Measurements from ENCODE around the gene TEAD1.

TEAD1 gene

GRCh38 chr11:12963792-12964536 is 289.7 kb downstream of the TEAD1 start:
- in situ Hi-C loops (cut with MboI; ENCODE audit: low sequenced_read_pairs), result loop anchor here (25.0 kb wide), 1 partner anchor 373 kb away; no protein-coding TSS in a partner anchor

- in situ Hi-C loops (cut with MboI; ENCODE audit: low sequenced_read_pairs), result loop anchor here (25.0 kb wide), 1 partner anchor 373 kb away; no protein-coding TSS in a partner anchor
Measured at GRCh38 chr11:12964650-12965049, 290.4 kb downstream of the TEAD1 start.

GRCh38 chr11:12966002-12966401 is 291.8 kb downstream of the TEAD1 start:
- in situ Hi-C loops (cut with MboI; ENCODE audit: low sequenced_read_pairs), result loop anchor here (25.0 kb wide), 1 partner anchor 371 kb away; no protein-coding TSS in a partner anchor

- in situ Hi-C loops (cut with MboI; ENCODE audit: low sequenced_read_pairs), result loop anchor here (25.0 kb wide), 1 partner anchor 369 kb away; no protein-coding TSS in a partner anchor
Measured at GRCh38 chr11:12968101-12968500, 293.9 kb downstream of the TEAD1 start.

GRCh38 chr11:12968826-12969225 is 294.6 kb downstream of the TEAD1 start:
- in situ Hi-C loops (cut with MboI; ENCODE audit: low sequenced_read_pairs), result loop anchor here (25.0 kb wide), 1 partner anchor 368 kb away; no protein-coding TSS in a partner anchor

- in situ Hi-C loops (cut with MboI; ENCODE audit: low sequenced_read_pairs), result loop anchor here (25.0 kb wide), 1 partner anchor 365 kb away; no protein-coding TSS in a partner anchor
Measured at GRCh38 chr11:12971955-12972354, 297.7 kb downstream of the TEAD1 start.

GRCh38 chr11:12973528-12974181 is 299.4 kb downstream of the TEAD1 start:
- in situ Hi-C loops (cut with MboI; ENCODE audit: low sequenced_read_pairs), result loop anchor here (25.0 kb wide), 1 partner anchor 364 kb away; no protein-coding TSS in a partner anchor

- in situ Hi-C loops (cut with MboI; ENCODE audit: low sequenced_read_pairs), result no loop called here
Measured at GRCh38 chr11:12975195-12975594, 301.0 kb downstream of the TEAD1 start.

- in situ Hi-C loops (cut with MboI; ENCODE audit: low sequenced_read_pairs), result no loop called here
Measured at GRCh38 chr11:12979928-12980689, 305.9 kb downstream of the TEAD1 start.

GRCh38 chr11:12981676-12982522 is 307.7 kb downstream of the TEAD1 start:
- in situ Hi-C loops (cut with MboI; ENCODE audit: low sequenced_read_pairs), result no loop called here

GRCh38 chr11:12983336-12983735 is 309.1 kb downstream of the TEAD1 start:
- in situ Hi-C loops (cut with MboI; ENCODE audit: low sequenced_read_pairs), result no loop called here

GRCh38 chr11:12986194-12986898 is 312.1 kb downstream of the TEAD1 start:
- in situ Hi-C loops (cut with MboI; ENCODE audit: low sequenced_read_pairs), result no loop called here

- in situ Hi-C loops (cut with MboI; ENCODE audit: low sequenced_read_pairs), result no loop called here
Measured at GRCh38 chr11:12989428-12990161, 315.4 kb downstream of the TEAD1 start.

GRCh38 chr11:12990162-12990480 is 315.9 kb downstream of the TEAD1 start:
- in situ Hi-C loops (cut with MboI; ENCODE audit: low sequenced_read_pairs), result no loop called here

- in situ Hi-C loops (cut with MboI; ENCODE audit: low sequenced_read_pairs), result no loop called here
Measured at GRCh38 chr11:12991426-12991825, 317.2 kb downstream of the TEAD1 start.

- in situ Hi-C loops (cut with MboI; ENCODE audit: low sequenced_read_pairs), result no loop called here
Measured at GRCh38 chr11:12993626-12994025, 319.4 kb downstream of the TEAD1 start.
